ENCODE data around the gene CSH2. TPM values are rescaled to one million over a fixed set of nuclear protein-coding genes. Genes with fewer than 3 reads are reported as not detected.

Gene CSH2
- total and polyA plus RNA-seq, 9 of the 15 experiments (the other 6 are each of a cell fraction or from before 2014, with no cell fraction given), result not detected

- TF ChIP-seq FOXA3 (CRISPR knock-in tag; conservative IDR thresholded peaks at IDR 0.05 in 1 of 2, IDR thresholded peaks at IDR 0.05 in 1 of 2) (no peak), ZNF280B (CRISPR knock-in tag; IDR thresholded peaks at IDR 0.05) (no peak), ZNF766 (CRISPR knock-in tag; conservative IDR thresholded peaks at IDR 0.05) (no peak), ATF2 (CRISPR knock-in tag; IDR thresholded peaks at IDR 0.05) (no peak), EHMT2 (IDR thresholded peaks at IDR 0.05) (no peak), ARNT (IDR thresholded peaks at IDR 0.05) (no peak)
These were observed 41.0 kb upstream of the CSH2 start (continued) for GRCh38 chr17:63914471-63914870.

- H3K27me3 ChIP-seq (ENCODE audit: control insufficient read depth in 2 of 2, insufficient read depth in 2 of 2, low read length in 2 of 2), result peaks cover 9 to 34% of the 10 kb centered on the region in 2 experiments; a peak in 4 of 5 replicates
- DNase-seq (ENCODE audit: extremely low read depth in 1 of 4, low spot score in 3 of 4), result peak; percentile 64 to 84 (median 76)
- H3K4me1 ChIP-seq (replicated peaks in 1 of 2; ENCODE audit: control insufficient read depth in 2 of 2, insufficient read depth in 2 of 2, low read length in 2 of 2), result no peaks in the 10 kb centered on the region
- in situ Hi-C loops (cut with MboI), result loop anchor here (5.0 to 10.0 kb wide), 3 partner anchors 113 to 373 kb away; partner anchors contain the start of genes ERN1 and ICAM2
- no peaks in the 10 kb centered on the region for H3K9me1 ChIP-seq (ENCODE audit: control insufficient read depth, insufficient read depth, low read length)
- no peak overlapping the region for H2AFZ ChIP-seq (ENCODE audit: low read depth, low read length)
- peak; percentile 75 for FAIRE-seq
- H3K27ac ChIP-seq (ENCODE audit: extremely low read depth, low read depth, low read length), result no peak overlapping the region
- 37% methylated on average over 5 of the region's 8 CpGs for WGBS (ENCODE audit: insufficient coverage, low coverage, missing lambda C conversion rate)
- H4K20me1 ChIP-seq (replicated peaks; ENCODE audit: control insufficient read depth, insufficient read depth, low read length), result 0 out of 2 replicates have a peak, but pooled peaks cover 3% of the 10 kb centered on the region
- ATAC-seq, result peak; percentile 88
- intact Hi-C loops (cut with micrococcal nuclease), result loop anchor here (10.0 kb wide), 1 partner anchor 373 kb away; no protein-coding TSS in a partner anchor
- H3K4me3 ChIP-seq, result no peak overlapping the region
- no peaks in the 10 kb centered on the region for H3K79me2 ChIP-seq (ENCODE audit: control insufficient read depth, insufficient read depth, low read length)
- H3K36me3 ChIP-seq (ENCODE audit: control insufficient read depth, insufficient read depth, low read length), result no peaks in the 10 kb centered on the region
- H3K9me3 ChIP-seq (replicated peaks; ENCODE audit: control insufficient read depth, insufficient read depth, low read depth, low read length), result no peaks in the 10 kb centered on the region
- no TSS peak for BruUV-seq (replicated peaks)
- ChIA-PET POLR2A (interaction anchor here (0.6 to 1.0 kb wide), 2 partner anchors 9 to 234 kb away, joined by 3 to 4 read pairs; no protein-coding TSS in a partner anchor), CTCF (ENCODE audit: low intra/inter-chr PET ratio) (interaction anchor here (0.6 to 1.2 kb wide), 2 partner anchors 114 to 161 kb away, joined by 3 read pairs; no protein-coding TSS in a partner anchor)
- H3K4me2 ChIP-seq (ENCODE audit: insufficient read depth, low read length), result no peak overlapping the region
- H3K9ac ChIP-seq (ENCODE audit: insufficient read depth in 1 of 2, low read depth in 2 of 2, low read length in 2 of 2), result no peak overlapping the region
- TF ChIP-seq ZNF551 (CRISPR knock-in tag; IDR thresholded peaks at IDR 0.05) (no peak), ZNF766 (CRISPR knock-in tag; conservative IDR thresholded peaks at IDR 0.05) (no peak), ZNF740 (CRISPR knock-in tag; IDR thresholded peaks at IDR 0.05) (no peak), ZNF740 (tag; IDR thresholded peaks at IDR 0.05) (0 out of 4 replicates have a peak, but pooled peaks of 1 of the 2 experiments have one; percentile 52), MAZ (CRISPR knock-in tag; conservative IDR thresholded peaks at IDR 0.05 in 1 of 2, IDR thresholded peaks at IDR 0.05 in 1 of 2) (0 out of 4 replicates have a peak, but pooled peaks of 1 of the 2 experiments have one; percentile 26), KHSRP (IDR thresholded peaks at IDR 0.05) (no peak), CTCF (IDR thresholded peaks at IDR 0.05 in 2 of 3, conservative IDR thresholded peaks at IDR 0.05 in 1 of 3; ENCODE audit: insufficient read depth in 2 of 3, low read depth in 1 of 3, low read length in 3 of 3) (peak; percentile 60 to 64 (median 63); a peak in 5 of 6 replicates), TAF1 (IDR thresholded peaks at IDR 0.05; ENCODE audit: control insufficient read depth, extremely low read depth, insufficient read depth, low read length, severe bottlenecking) (no peak)
These were observed 38.2 kb upstream of the CSH2 start for GRCh38 chr17:63911657-63912100.

All from K562 (cell line).